HG03196 (cell line): ENCODE data around the gene SNX5.
"Not testable (repeated sequence)": the region's sequence is repeated elsewhere in the genome, so short reads cannot be mapped to it uniquely, and the experiment has no call there.

Experiments
- ATAC-seq: cut with Tn5 transposase; IDR thresholded peaks from one replicate; pipeline ENCODE4 v1.9.1; 2021; ENCODE audit not compliant: unreplicated experiment

The SNX5 gene

GRCh38 chr20:17960927-17961586, 7.5 kb downstream of the SNX5 start:
- ATAC-seq = no peak

- ATAC-seq = not testable (repeated sequence)
Observed at GRCh38 chr20:17960400-17960885, 8.2 kb downstream of the SNX5 start.

GRCh38 chr20:17959257-17959627, 9.4 kb downstream of the SNX5 start:
- no peak for ATAC-seq

GRCh38 chr20:17958373-17959256, 10.0 kb downstream of the SNX5 start:
- no peak for ATAC-seq

GRCh38 chr20:17957505-17958363, 10.9 kb downstream of the SNX5 start:
- no peak for ATAC-seq

- ATAC-seq = no peak
Observed at GRCh38 chr20:17956099-17956685, 12.4 kb downstream of the SNX5 start.

GRCh38 chr20:17955302-17955701, 13.3 kb downstream of the SNX5 start:
- ATAC-seq = no peak

- ATAC-seq = no peak
Observed at GRCh38 chr20:17953935-17954334, 14.7 kb downstream of the SNX5 start.

GRCh38 chr20:17952692-17953684, 15.6 kb downstream of the SNX5 start:
- no peak for ATAC-seq

GRCh38 chr20:17951323-17951722, 17.3 kb downstream of the SNX5 start:
- ATAC-seq = no peak

- ATAC-seq = no peak
Observed at GRCh38 chr20:17950670-17951069, 17.9 kb downstream of the SNX5 start.

- no peak for ATAC-seq
Observed at GRCh38 chr20:17949899-17950298, 18.7 kb downstream of the SNX5 start.

- ATAC-seq = no peak
Observed at GRCh38 chr20:17948442-17948841, 20.2 kb downstream of the SNX5 start.

- ATAC-seq = no peak
Observed at GRCh38 chr20:17947474-17947815, 21.1 kb downstream of the SNX5 start.

- ATAC-seq = no peak
Observed at GRCh38 chr20:17946572-17947473, 21.8 kb downstream of the SNX5 start.

GRCh38 chr20:17946040-17946439, 22.6 kb downstream of the SNX5 start:
- no peak for ATAC-seq

- no peak for ATAC-seq
Observed at GRCh38 chr20:17944854-17945474, 23.6 kb downstream of the SNX5 start.

GRCh38 chr20:17943343-17943742, 25.3 kb downstream of the SNX5 start:
- ATAC-seq = peak; percentile 62
